ENCODE results near the gene XIST. TPM values are rescaled to one million over a fixed set of nuclear protein-coding genes. Genes with fewer than 3 reads are reported as not detected.

XIST gene
- total and polyA plus RNA-seq, 9 of the 15 experiments (the other 6 are each of a cell fraction or from before 2014, with no cell fraction given): 22.4 to 160 (median 55.5) TPM

DNA sequence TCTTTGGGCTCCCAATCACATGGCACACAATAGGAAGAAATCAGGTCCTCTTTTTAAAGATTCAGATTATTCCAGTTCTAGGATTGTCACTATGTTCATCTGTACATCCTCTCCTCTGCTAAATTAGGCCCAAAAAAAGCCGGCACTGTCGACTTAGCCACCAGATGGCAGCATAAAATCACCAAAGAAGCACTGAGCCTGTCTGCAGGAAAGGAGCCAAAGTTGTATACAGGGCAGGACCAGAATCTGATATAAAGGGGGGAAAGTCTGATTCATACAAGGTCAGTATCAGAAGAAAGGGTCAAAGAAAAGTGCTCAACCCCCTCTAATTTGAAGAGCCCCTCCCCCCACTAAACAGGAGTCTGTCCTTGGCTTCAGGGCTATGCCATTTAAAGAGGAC, 3.0 kb upstream of the XIST start (continued):
- TF ChIP-seq RB1 (IDR thresholded peaks at IDR 0.05; ENCODE audit: low read depth) (0 out of 2 replicates have a peak, but pooled peaks have one; percentile 31), ZNF184 (CRISPR knock-in tag; IDR thresholded peaks at IDR 0.05) (no peak), REST (IDR thresholded peaks at IDR 0.05; ENCODE audit: borderline replicate concordance) (peak; percentile 88), REST (CRISPR knock-in tag; IDR thresholded peaks at IDR 0.05; ENCODE audit: low read depth) (no peak)

Measured in K562 (cell line).